ENCODE results near the gene INO80E. TPM values are rescaled to one million over a fixed set of nuclear protein-coding genes. Genes with fewer than 3 reads are reported as not detected.
A peak's percentile ranks its signal among the peaks of the same experiment; 100 is the strongest.
"Not testable (repeated sequence)": the region's sequence is repeated elsewhere in the genome, so short reads cannot be mapped to it uniquely, and the experiment has no call there.

The INO80E gene
- total RNA-seq, 5 donors from 2014 or later (not counting 1 experiment from before 2014, with no cell fraction given), result 84.8 to 152 (median 128) TPM

- ChIA-PET CTCF (interaction anchor here (0.6 kb wide), 4 partner anchors 12 to 530 kb away, joined by 3 to 4 read pairs (median 3); no protein-coding TSS in a partner anchor), POLR2A (no interaction called here)
- Histone ChIP-seq H3K4me1 (ENCODE audit: control insufficient read depth in 1 of 2, extremely low read depth in 1 of 2, insufficient read depth in 2 of 2, low read length in 2 of 2) (no peaks in the 10 kb centered on the region), H3K9me3 (no peaks in the 10 kb centered on the region), H3K27ac (ENCODE audit: low read length) (no peak overlapping the region), H3K36me3 (ENCODE audit: control insufficient read depth in 2 of 2, extremely low read depth in 1 of 2, insufficient read depth in 1 of 2, low read length in 1 of 2) (no peaks in the 10 kb centered on the region), H3K4me3 (ENCODE audit: control insufficient read depth in 1 of 2, extremely low read depth in 1 of 2, low read length in 1 of 2) (no peak overlapping the region), H3K27me3 (replicated peaks in 1 of 2; ENCODE audit: control insufficient read depth in 2 of 2, extremely low read depth in 1 of 2, insufficient read depth in 2 of 2, low read length in 1 of 2) (peaks cover 0 to 10% of the 10 kb centered on the region in 2 experiments)
- ATAC-seq (replicated peaks in 1 of 4) (no peak), DNase-seq (no peak)
- WGBS (ENCODE audit: insufficient coverage), result 47% methylated on average over 3 of the region's 5 CpGs
- H3K36me3 Mint-ChIP-seq, result no peaks in the 10 kb centered on the region
- H3K4me3 Mint-ChIP-seq, result no peak overlapping the region
- H3K27me3 Mint-ChIP-seq, result peaks cover 2 to 4% of the 10 kb centered on the region in 2 donors
- H3K4me1 Mint-ChIP-seq, result no peaks in the 10 kb centered on the region
- H3K27ac Mint-ChIP-seq, result no peak overlapping the region
- no peaks in the 10 kb centered on the region for H3K9me3 Mint-ChIP-seq
Observed at GRCh38 chr16:30040221-30040620, 44.2 kb downstream of the INO80E start.

GRCh38 chr16:30040690-30041089 is 44.6 kb downstream of the INO80E start:
- H3K27me3 ChIP-seq (replicated peaks in 1 of 2; ENCODE audit: control insufficient read depth in 2 of 2, extremely low read depth in 1 of 2, insufficient read depth in 2 of 2, low read length in 1 of 2); ATAC-seq (replicated peaks in 1 of 4); POLR2A ChIA-PET; H3K9me3 ChIP-seq; H3K27me3 Mint-ChIP-seq; H3K27ac ChIP-seq (ENCODE audit: low read length); DNase-seq; H3K36me3 ChIP-seq (ENCODE audit: control insufficient read depth in 2 of 2, extremely low read depth in 1 of 2, insufficient read depth in 1 of 2, low read length in 1 of 2); H3K4me3 Mint-ChIP-seq; H3K36me3 Mint-ChIP-seq; H3K4me1 ChIP-seq (ENCODE audit: control insufficient read depth in 1 of 2, extremely low read depth in 1 of 2, insufficient read depth in 2 of 2, low read length in 2 of 2); H3K4me1 Mint-ChIP-seq; H3K9me3 Mint-ChIP-seq; H3K27ac Mint-ChIP-seq; H3K4me3 ChIP-seq (ENCODE audit: control insufficient read depth in 1 of 2, extremely low read depth in 1 of 2, low read length in 1 of 2): not testable (repeated sequence)
- CTCF ChIA-PET, result interaction anchor here in 1 of 2 donors (0.6 kb wide), 1 partner anchor 12 kb away, joined by 3 read pairs; no protein-coding TSS in a partner anchor
- no CpG with 5 or more reads among the region's 5 CpGs for WGBS (ENCODE audit: insufficient coverage)

- Mint-ChIP-seq H3K27ac (no peak overlapping the region), H3K4me1 (no peaks in the 10 kb centered on the region), H3K36me3 (no peaks in the 10 kb centered on the region), H3K27me3 (peaks cover 0 to 4% of the 10 kb centered on the region in 2 donors), H3K4me3 (no peak overlapping the region), H3K9me3 (no peaks in the 10 kb centered on the region)
- ChIA-PET POLR2A (no interaction called here), CTCF (no interaction called here)
- ATAC-seq (replicated peaks in 1 of 4), result peak in 1 of 4 experiments; percentile 36
- H3K4me3 ChIP-seq (ENCODE audit: control insufficient read depth in 1 of 2, extremely low read depth in 1 of 2, low read length in 1 of 2), result no peak overlapping the region
- H3K9me3 ChIP-seq, result no peaks in the 10 kb centered on the region
- no peak overlapping the region for H3K27ac ChIP-seq (ENCODE audit: low read length)
- no CpG with 5 or more reads among the region's 5 CpGs for WGBS (ENCODE audit: insufficient coverage)
- peaks cover 0 to 13% of the 10 kb centered on the region in 2 experiments for H3K27me3 ChIP-seq (replicated peaks in 1 of 2; ENCODE audit: control insufficient read depth in 2 of 2, extremely low read depth in 1 of 2, insufficient read depth in 2 of 2, low read length in 1 of 2)
- no peaks in the 10 kb centered on the region for H3K36me3 ChIP-seq (ENCODE audit: control insufficient read depth in 2 of 2, extremely low read depth in 1 of 2, insufficient read depth in 1 of 2, low read length in 1 of 2)
- H3K4me1 ChIP-seq (ENCODE audit: control insufficient read depth in 1 of 2, extremely low read depth in 1 of 2, insufficient read depth in 2 of 2, low read length in 2 of 2), result no peaks in the 10 kb centered on the region
- DNase-seq, result peak in 1 of 35 experiments; percentile 55
Observed at GRCh38 chr16:30041841-30042240, 45.8 kb downstream of the INO80E start.

GRCh38 chr16:30046178-30046577 is 50.1 kb downstream of the INO80E start:
- Histone ChIP-seq H3K27ac (ENCODE audit: low read length) (no peak overlapping the region), H3K9me3 (no peaks in the 10 kb centered on the region), H3K4me3 (ENCODE audit: control insufficient read depth in 1 of 2, extremely low read depth in 1 of 2, low read length in 1 of 2) (no peak overlapping the region), H3K4me1 (ENCODE audit: control insufficient read depth in 1 of 2, extremely low read depth in 1 of 2, insufficient read depth in 2 of 2, low read length in 2 of 2) (no peaks in the 10 kb centered on the region), H3K36me3 (ENCODE audit: control insufficient read depth in 2 of 2, extremely low read depth in 1 of 2, insufficient read depth in 1 of 2, low read length in 1 of 2) (no peaks in the 10 kb centered on the region), H3K27me3 (replicated peaks in 1 of 2; ENCODE audit: control insufficient read depth in 2 of 2, extremely low read depth in 1 of 2, insufficient read depth in 2 of 2, low read length in 1 of 2) (peaks cover 0 to 13% of the 10 kb centered on the region in 2 experiments)
- Mint-ChIP-seq H3K9me3 (no peaks in the 10 kb centered on the region), H3K4me3 (no peak overlapping the region), H3K36me3 (no peaks in the 10 kb centered on the region), H3K27me3 (no peaks in the 10 kb centered on the region), H3K27ac (no peak overlapping the region), H3K4me1 (no peaks in the 10 kb centered on the region)
- no peak for ATAC-seq (replicated peaks in 1 of 4)
- DNase-seq, result no peak
- 20% methylated on average over 2 of the region's 8 CpGs for WGBS (ENCODE audit: insufficient coverage)
- ChIA-PET CTCF (no interaction called here), POLR2A (no interaction called here)

- ATAC-seq (replicated peaks in 1 of 4) (no peak), DNase-seq (no peak)
- Histone ChIP-seq H3K36me3 (ENCODE audit: control insufficient read depth in 2 of 2, extremely low read depth in 1 of 2, insufficient read depth in 1 of 2, low read length in 1 of 2) (no peaks in the 10 kb centered on the region), H3K4me3 (ENCODE audit: control insufficient read depth in 1 of 2, extremely low read depth in 1 of 2, low read length in 1 of 2) (no peak overlapping the region), H3K9me3 (no peaks in the 10 kb centered on the region), H3K27me3 (replicated peaks in 1 of 2; ENCODE audit: control insufficient read depth in 2 of 2, extremely low read depth in 1 of 2, insufficient read depth in 2 of 2, low read length in 1 of 2) (peaks cover 0 to 10% of the 10 kb centered on the region in 2 experiments), H3K4me1 (ENCODE audit: control insufficient read depth in 1 of 2, extremely low read depth in 1 of 2, insufficient read depth in 2 of 2, low read length in 2 of 2) (no peaks in the 10 kb centered on the region), H3K27ac (ENCODE audit: low read length) (no peak overlapping the region)
- WGBS (ENCODE audit: insufficient coverage), result no CpG with 5 or more reads among the region's 1 CpG
- no peaks in the 10 kb centered on the region for H3K36me3 Mint-ChIP-seq
- no peak overlapping the region for H3K4me3 Mint-ChIP-seq
- H3K27ac Mint-ChIP-seq, result no peak overlapping the region
- peaks cover 2 to 3% (median 2%) of the 10 kb centered on the region in 3 donors for H3K4me1 Mint-ChIP-seq
- ChIA-PET POLR2A (no interaction called here), CTCF (no interaction called here)
- no peaks in the 10 kb centered on the region for H3K9me3 Mint-ChIP-seq
- no peaks in the 10 kb centered on the region for H3K27me3 Mint-ChIP-seq
Observed at GRCh38 chr16:30046588-30046987, 50.5 kb downstream of the INO80E start.

GRCh38 chr16:30049871-30050270 is 53.8 kb downstream of the INO80E start:
- Histone ChIP-seq H3K9me3 (no peaks in the 10 kb centered on the region), H3K4me1 (ENCODE audit: control insufficient read depth in 1 of 2, extremely low read depth in 1 of 2, insufficient read depth in 2 of 2, low read length in 2 of 2) (peaks cover 10 to 22% of the 10 kb centered on the region in 2 experiments), H3K27ac (ENCODE audit: low read length) (no peak overlapping the region), H3K27me3 (replicated peaks in 1 of 2; ENCODE audit: control insufficient read depth in 2 of 2, extremely low read depth in 1 of 2, insufficient read depth in 2 of 2, low read length in 1 of 2) (peaks cover 0 to 17% of the 10 kb centered on the region in 2 experiments), H3K4me3 (ENCODE audit: control insufficient read depth in 1 of 2, extremely low read depth in 1 of 2, low read length in 1 of 2) (no peak overlapping the region), H3K36me3 (ENCODE audit: control insufficient read depth in 2 of 2, extremely low read depth in 1 of 2, insufficient read depth in 1 of 2, low read length in 1 of 2) (no peaks in the 10 kb centered on the region)
- ATAC-seq (replicated peaks in 1 of 4) (no peak), DNase-seq (no peak)
- no peaks in the 10 kb centered on the region for H3K27me3 Mint-ChIP-seq
- H3K27ac Mint-ChIP-seq, result no peak overlapping the region
- H3K4me1 Mint-ChIP-seq, result peaks cover 17 to 19% (median 18%) of the 10 kb centered on the region in 3 donors
- no peak overlapping the region for H3K4me3 Mint-ChIP-seq
- 99% methylated on average over 6 of the region's 8 CpGs for WGBS (ENCODE audit: insufficient coverage)
- no peaks in the 10 kb centered on the region for H3K9me3 Mint-ChIP-seq
- POLR2A ChIA-PET, result no interaction called here
- H3K36me3 Mint-ChIP-seq, result no peaks in the 10 kb centered on the region
- CTCF ChIA-PET, result no interaction called here

- no peaks in the 10 kb centered on the region for H3K36me3 ChIP-seq (ENCODE audit: control insufficient read depth in 2 of 2, extremely low read depth in 1 of 2, insufficient read depth in 1 of 2, low read length in 1 of 2)
- H3K27ac Mint-ChIP-seq, result no peak overlapping the region
Observed at GRCh38 chr16:30051518-30051917, 55.5 kb downstream of the INO80E start.

More at GRCh38 chr16:30051518-30051917, 55.5 kb downstream of the INO80E start:
- Histone ChIP-seq H3K4me3 (ENCODE audit: control insufficient read depth in 1 of 2, extremely low read depth in 1 of 2, low read length in 1 of 2) (no peak overlapping the region), H3K9me3 (no peaks in the 10 kb centered on the region), H3K27me3 (replicated peaks in 1 of 2; ENCODE audit: control insufficient read depth in 2 of 2, extremely low read depth in 1 of 2, insufficient read depth in 2 of 2, low read length in 1 of 2) (peaks cover 0 to 9% of the 10 kb centered on the region in 2 experiments), H3K4me1 (ENCODE audit: control insufficient read depth in 1 of 2, extremely low read depth in 1 of 2, insufficient read depth in 2 of 2, low read length in 2 of 2) (peaks cover 12 to 30% of the 10 kb centered on the region in 2 experiments), H3K27ac (ENCODE audit: low read length) (no peak overlapping the region)
- H3K4me1 Mint-ChIP-seq, result peaks cover 18 to 28% (median 23%) of the 10 kb centered on the region in 3 donors
- no peak for ATAC-seq (replicated peaks in 1 of 4)
- ChIA-PET CTCF (interaction anchor here in 1 of 2 donors (0.7 kb wide), 1 partner anchor 1022 kb away, joined by 4 read pairs; no protein-coding TSS in a partner anchor), POLR2A (interaction anchor here in 1 of 2 donors (1.0 kb wide), 1 partner anchor 78 kb away, joined by 4 read pairs; the partner anchor contains the start of gene TAOK2)
- H3K4me3 Mint-ChIP-seq, result peak overlapping the region; percentile 53 to 82 (median 67)
- no peaks in the 10 kb centered on the region for H3K36me3 Mint-ChIP-seq
- no peaks in the 10 kb centered on the region for H3K9me3 Mint-ChIP-seq
- 100% methylated on average over 3 of the region's 3 CpGs for WGBS (ENCODE audit: insufficient coverage)
- H3K27me3 Mint-ChIP-seq, result no peaks in the 10 kb centered on the region
- DNase-seq, result no peak
